ENCODE results near the gene EN1.

The EN1 gene

GRCh38 chr2:118800736-118801135, 46.7 kb downstream of the EN1 start:
- DNase-seq (ENCODE audit: insufficient read length, low spot score) (no peak), FAIRE-seq (no peak)

GRCh38 chr2:118794546-118794945, 52.9 kb downstream of the EN1 start:
- DNase-seq (ENCODE audit: insufficient read length, low spot score) (no peak), FAIRE-seq (no peak)
